VCaP (cell line): ENCODE data around the gene PALM.
A peak's percentile ranks its signal among the peaks of the same experiment; 100 is the strongest.

ENCODE experiments used
- H3K27ac ChIP-seq: fragments of 450-650 bp; 2 replicates; pipeline ENCODE4 v1.5.1; 2017
- TF ChIP-seq, protein P1 (sequence below): fragments of 450-650 bp; conservative IDR thresholded peaks from 2 replicates; pipeline ENCODE4 v1.5.1; 2017; ENCODE audit warnings: mild to moderate bottlenecking, moderate library complexity

The PALM gene

DNA sequence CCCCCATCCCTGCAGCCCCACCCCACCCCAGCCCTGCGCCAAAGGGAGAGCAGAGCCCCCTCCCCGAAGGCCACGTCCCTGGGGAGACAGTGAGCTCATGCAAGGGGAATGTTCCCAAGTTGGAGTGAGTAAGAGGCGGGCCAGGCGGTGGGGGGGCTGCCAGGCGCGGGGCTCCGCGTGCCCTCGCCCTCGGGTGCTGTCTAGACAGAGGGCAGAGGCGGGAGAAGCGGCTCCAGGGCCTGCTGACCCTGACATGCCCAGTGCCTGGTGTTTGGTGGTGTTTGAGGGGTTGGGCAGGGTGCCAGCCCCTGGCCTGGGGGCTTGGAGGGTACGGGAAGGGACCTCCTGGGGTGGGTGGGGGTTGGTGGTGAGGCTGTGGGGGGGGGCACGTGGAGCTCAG, 31.5 kb upstream of the PALM start:
- no peak overlapping the region for H3K27ac ChIP-seq
- TF ChIP-seq, protein P1, sequence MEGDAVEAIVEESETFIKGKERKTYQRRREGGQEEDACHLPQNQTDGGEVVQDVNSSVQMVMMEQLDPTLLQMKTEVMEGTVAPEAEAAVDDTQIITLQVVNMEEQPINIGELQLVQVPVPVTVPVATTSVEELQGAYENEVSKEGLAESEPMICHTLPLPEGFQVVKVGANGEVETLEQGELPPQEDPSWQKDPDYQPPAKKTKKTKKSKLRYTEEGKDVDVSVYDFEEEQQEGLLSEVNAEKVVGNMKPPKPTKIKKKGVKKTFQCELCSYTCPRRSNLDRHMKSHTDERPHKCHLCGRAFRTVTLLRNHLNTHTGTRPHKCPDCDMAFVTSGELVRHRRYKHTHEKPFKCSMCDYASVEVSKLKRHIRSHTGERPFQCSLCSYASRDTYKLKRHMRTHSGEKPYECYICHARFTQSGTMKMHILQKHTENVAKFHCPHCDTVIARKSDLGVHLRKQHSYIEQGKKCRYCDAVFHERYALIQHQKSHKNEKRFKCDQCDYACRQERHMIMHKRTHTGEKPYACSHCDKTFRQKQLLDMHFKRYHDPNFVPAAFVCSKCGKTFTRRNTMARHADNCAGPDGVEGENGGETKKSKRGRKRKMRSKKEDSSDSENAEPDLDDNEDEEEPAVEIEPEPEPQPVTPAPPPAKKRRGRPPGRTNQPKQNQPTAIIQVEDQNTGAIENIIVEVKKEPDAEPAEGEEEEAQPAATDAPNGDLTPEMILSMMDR: no peak

DNA sequence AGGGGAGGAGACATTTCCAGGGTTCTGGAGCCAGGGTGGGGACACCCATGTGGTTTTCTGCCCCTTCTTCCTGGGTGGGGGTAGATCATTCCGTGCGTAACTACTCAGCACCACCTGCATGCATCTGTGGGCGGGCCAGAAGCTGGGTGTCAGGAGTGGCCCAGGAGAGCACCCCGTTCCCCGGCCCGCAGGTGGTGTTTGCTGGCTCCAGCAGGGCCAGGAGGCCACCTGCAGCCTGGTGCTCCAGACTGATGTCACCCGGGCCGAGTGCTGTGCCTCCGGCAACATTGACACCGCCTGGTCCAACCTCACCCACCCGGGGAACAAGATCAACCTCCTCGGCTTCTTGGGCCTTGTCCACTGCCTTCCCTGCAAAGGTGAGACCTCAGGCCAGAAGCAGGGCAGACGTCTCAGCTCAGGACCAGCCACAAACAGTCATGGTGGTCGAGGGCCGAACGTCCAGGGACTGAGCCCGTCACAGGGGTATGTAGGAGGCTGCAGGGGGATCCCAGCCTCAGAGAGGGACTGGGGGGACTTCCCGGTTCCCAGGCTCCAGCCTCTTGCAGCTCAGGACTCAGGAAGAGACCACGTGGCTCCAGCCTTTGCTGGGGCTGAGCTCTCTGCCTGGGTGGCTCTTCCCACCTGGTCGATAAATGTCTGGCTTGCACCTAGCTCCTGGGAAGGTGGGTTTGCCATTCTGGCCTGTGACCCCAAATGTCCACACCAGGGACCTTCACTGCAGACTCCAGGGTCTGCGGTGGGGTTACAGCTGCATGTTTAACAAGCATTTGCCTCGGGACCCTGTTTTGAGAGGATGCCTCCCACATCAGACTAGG, 30.9 kb upstream of the PALM start:
- TF ChIP-seq, protein P1: no peak
- no peak overlapping the region for H3K27ac ChIP-seq

DNA sequence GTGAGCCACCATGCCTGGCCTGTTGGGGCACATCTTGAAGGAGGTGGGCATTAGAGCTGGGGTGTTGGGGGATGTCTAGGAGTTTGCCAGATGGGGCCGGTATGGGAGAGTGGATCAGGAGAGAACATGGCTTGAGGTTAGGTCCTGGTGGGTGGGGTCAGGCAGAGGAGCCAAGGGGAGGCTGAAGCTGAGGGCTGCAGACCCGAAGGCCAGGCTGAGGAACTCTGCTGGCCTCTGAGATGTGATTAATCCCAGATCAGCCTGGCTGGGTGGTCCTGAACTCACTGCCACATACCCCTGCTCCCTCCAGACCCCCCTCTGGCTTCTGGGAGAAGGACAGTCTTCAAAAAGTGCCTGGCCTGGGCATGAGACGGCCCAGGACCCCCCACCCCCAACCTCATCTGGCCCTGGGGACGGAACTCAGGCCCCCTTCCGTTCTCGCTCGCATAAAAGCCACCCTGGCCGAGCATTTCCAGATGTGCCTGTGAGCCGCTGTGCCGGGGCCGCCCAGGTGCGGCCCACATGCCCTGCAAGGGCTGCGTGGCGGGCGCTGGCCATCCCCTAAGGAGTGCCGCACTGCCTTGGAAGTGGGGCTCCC, 29.8 kb upstream of the PALM start:
- TF ChIP-seq, protein P1: no peak
- H3K27ac ChIP-seq: peak overlapping the region; percentile 95; the same call in 1 of the 2 replicates

DNA sequence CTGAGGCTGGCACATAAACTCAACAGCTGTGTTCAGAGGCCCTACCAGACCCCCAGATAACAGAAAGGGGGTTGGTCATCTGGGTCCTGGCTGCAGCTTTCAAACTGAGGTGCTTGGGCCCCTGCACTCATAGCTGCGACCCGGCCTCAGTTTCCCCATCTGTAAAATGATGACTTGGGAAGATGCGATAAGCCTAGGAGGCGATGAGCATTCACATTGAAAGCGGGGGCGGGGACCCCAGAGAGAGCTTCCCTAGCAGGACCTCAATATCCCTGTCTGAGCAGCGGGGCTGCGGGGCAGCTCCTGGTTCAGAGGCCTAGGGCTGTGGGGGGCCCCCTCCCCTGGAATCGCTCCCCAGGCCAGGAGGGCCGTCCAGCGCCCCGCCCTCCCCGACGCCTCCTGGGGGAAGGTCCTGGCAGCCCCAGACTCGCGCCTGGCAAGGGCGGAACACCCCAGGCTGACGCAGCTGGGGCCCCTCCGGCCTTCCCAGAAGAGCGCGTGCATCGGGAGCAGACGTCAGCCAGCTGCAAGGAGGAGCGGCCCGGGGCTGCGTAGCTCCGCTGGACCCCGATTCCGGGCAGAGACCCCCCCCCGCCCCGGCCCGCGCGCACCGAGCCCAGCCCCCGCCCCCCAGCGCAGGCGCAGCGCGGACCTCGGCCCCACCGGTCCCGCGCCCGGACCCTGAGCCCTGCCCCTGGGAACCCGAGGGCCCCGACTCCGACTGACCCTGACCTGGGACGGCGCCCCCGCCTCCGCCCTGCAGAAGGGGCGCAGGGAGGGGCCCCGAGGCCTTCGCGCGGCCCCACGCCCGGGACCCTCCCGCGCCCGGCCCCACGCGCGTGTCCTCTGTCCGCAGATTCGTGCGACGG, 29.1 kb upstream of the PALM start:
- peak overlapping the region; percentile 95 for H3K27ac ChIP-seq
- TF ChIP-seq, protein P1: no peak

DNA sequence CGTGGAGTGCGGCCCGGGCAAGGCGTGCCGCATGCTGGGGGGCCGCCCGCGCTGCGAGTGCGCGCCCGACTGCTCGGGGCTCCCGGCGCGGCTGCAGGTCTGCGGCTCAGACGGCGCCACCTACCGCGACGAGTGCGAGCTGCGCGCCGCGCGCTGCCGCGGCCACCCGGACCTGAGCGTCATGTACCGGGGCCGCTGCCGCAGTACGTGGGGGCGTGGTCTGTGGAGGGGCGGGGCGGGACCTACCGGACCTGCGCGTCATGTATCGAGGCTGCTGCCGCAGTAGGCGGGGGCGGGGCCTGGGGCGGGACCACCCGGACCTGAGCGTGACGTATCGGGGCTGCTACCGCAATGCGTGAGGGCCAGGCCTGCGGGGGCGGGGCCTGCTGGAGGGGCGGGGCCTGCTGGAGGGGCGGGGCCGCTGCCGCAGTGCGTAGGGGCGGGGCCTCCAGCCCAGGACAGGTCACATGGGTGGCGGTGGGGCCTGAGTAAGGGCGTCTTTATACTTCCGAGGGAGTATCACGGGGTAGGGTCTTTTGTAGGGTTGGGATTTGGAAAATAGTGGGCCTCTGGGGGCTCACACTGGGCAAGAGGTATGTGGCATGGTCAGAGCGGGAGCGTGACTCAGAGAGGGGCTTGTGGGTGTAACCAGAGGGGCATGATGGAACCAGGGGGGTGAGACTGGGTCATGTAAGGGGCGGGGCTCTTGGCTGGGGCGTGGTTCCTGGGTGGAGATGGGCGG, 28.3 kb upstream of the PALM start:
- TF ChIP-seq, protein P1: peak; percentile 73
- peak overlapping the region; percentile 95 for H3K27ac ChIP-seq

DNA sequence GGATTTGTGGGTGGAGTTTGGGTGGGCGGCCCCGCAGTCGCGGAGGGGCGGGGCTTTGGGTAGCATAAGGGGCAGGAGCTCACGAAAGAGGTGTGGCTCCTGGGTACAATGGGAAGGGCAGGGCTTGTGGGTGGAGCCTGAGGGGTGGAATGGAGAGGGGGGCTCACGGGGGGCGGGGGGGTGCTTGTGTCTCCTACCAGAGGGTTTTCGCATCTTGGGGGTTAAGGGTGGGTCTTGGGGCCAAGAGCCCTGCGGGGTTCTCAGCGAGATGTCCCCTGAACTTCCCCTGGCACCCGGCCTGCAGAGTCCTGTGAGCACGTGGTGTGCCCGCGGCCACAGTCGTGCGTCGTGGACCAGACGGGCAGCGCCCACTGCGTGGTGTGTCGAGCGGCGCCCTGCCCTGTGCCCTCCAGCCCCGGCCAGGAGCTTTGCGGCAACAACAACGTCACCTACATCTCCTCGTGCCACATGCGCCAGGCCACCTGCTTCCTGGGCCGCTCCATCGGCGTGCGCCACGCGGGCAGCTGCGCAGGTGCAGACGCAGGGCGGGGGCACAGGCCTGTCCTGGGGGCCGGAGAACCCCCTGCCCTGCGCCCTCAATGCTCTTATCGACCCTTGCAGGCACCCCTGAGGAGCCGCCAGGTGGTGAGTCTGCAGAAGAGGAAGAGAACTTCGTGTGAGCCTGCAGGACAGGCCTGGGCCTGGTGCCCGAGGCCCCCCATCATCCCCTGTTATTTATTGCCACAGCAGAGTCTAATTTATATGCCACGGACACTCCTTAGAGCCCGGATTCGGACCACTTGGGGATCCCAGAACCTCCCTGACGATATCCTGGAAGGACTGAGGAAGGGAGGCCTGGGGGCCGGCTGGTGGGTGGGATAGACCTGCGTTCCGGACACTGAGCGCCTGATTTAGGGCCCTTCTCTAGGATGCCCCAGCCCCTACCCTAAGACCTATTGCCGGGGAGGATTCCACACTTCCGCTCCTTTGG, 27.4 kb upstream of the PALM start:
- TF ChIP-seq, protein P1: no peak
- peak overlapping the region; percentile 95 for H3K27ac ChIP-seq
